Measurements from ENCODE around the gene TCF7L2.

Gene TCF7L2

GRCh38 chr10:113000442-113000841 is 50.4 kb downstream of the TCF7L2 start:
- DNase-seq: no peak

GRCh38 chr10:113000876-113001598 is 51.0 kb downstream of the TCF7L2 start:
- no peak for DNase-seq

- DNase-seq: no peak
Observed at GRCh38 chr10:113001599-113002448, 51.8 kb downstream of the TCF7L2 start.

DNA sequence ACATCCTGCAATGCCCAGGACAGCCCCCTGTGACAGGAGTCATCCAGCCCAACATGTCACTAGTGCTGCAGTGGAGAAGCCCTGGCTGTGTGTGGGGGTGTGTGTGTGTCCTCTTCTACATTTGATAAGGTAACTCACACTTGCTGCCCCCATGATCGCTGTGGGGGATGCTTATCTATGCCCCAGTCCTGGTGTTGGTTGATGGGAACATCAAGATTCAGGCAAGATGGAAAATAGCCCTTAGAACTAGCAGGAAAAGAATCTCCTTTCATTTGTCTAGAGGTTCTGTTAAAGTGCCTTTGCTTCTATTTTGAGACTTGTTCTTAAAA is 52.4 kb downstream of the TCF7L2 start:
- DNase-seq: no peak

GRCh38 chr10:113003052-113003451 is 53.0 kb downstream of the TCF7L2 start:
- no peak for DNase-seq

- no peak for DNase-seq
Observed at GRCh38 chr10:113004069-113004618, 54.1 kb downstream of the TCF7L2 start.

DNA sequence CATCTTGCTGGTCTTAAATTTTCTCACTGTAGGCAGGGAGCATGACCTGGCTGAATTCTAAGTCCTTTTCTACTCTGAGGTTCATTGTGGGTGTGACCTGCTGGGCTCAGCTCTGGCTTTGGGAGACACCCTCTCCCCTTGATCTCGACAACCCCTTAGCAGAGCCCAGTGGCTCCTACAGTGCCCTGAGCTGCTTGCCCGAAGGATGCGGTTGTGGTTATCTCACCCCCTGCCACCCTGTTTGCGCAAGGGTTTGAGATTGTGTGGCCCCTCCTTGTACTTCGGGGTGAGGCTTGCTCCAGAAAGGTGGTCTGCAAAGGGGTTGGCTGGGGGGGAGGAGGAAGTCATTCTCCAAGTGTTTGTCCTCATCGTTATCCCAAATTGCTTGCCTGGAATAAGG is 55.3 kb downstream of the TCF7L2 start:
- DNase-seq: no peak

DNA sequence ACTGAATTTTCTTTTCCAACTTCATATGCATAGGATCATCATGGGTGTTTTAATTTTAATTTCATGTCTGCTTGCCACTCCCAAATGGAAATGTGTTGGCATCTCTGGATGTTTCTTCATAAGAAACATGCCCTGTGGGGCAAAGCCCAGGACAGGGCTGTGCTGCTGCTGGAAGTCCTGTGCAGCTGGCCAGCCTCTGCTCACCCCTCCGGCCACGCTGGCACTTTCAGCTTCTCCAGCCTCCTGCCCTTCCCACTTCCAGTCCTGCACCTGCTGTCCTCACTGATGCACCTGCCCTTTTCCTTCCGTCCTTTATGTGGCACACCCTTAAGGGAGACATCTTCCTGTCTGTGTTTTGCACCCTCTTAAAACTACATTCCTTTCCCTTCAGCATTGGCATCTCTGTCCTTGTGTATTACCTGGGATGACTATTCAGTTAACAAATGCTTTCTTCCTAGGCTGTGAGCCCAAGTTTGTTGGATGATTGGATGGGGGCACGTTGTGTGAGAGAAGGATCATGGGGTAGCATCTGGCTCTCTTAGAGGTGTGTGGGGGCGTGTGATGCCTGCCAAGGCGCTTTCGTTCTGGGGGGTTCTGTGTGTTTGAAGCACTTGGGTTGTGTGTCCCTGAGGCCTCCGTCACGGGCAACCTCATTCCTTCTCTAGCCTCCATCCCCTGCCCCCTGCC is 56.8 kb downstream of the TCF7L2 start:
- DNase-seq: no peak

DNA sequence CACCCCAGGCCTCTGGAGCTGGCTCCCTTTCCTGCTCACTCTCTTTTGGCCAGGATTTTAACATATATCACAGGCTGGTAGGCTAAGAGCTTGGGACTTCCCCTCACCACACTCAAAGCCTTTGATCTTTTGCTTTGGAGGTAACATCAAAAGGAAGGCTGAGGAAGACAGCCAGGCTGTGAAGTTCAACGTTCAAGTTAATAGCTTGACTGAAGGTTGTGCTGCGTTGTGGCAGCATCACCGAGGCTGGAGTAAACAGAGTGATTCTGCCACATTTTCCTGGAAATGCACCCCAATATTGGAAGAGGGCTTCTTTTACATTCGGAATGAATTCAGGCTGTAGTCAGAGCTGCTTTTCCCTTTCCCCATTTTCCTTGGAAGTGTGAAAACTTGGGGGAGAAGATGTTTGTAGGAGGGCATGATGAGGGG is 57.3 kb downstream of the TCF7L2 start:
- no peak for DNase-seq

DNA sequence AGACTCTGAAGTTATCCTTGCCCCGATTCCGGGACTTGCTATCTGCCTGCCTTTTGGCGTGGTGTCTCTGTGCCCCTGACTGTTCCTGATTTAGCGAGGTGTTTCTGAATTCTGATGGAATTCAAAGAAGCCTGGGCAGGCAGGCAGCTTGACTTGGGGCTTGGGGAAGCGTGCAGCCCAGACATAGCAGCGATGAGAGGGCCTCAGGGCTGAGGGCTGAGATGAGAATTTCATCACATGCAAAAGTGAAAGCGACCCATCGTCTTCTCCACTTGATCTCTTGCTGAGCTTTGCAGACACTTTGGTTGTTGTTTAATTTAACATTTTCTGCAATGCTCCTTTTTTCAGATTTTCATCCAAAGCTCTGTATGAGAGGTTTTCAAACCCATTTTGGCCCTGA is 57.8 kb downstream of the TCF7L2 start:
- no peak for DNase-seq

GRCh38 chr10:113011592-113012374 is 61.7 kb downstream of the TCF7L2 start:
- no peak for DNase-seq

DNA sequence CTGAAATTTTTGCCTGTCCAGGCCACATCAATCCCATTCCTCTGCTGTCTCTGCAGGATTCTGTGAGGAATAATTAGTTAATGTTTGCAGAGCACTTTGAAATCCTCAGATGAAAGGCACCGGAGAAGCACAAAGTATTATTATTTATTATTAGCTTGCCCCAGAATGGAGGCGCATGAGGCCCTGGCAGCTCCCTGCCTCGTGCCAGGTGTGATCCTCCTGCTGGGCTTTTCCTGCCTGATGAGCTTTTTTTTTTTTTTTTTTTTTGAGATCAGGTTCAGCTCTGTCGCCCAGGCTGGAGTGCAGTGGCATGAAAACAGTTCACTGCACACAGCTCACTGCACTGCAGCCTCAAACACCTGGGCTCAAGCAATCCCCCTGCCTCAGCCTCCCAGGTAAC is 65.2 kb downstream of the TCF7L2 start:
- no peak for DNase-seq

DNA sequence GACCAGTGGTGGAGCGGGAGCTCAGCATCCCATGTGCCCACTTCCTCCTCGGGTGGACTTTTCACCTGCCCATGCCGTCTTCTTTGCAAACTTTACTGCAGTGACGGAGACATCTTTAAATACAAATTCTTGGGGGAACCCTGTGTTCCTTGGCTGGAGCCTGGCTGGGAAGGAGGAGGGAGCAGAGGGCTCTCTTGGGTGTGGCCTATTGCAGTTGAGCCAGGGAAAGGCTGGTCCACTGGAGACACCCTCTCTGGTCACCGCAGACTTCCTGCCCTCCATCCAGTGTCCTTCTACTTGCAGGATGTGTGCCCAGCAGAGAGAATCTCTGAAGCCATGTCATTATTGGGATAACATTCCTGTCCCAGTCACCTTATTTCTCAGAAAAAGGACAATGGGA is 67.3 kb downstream of the TCF7L2 start:
- no peak for DNase-seq

DNA sequence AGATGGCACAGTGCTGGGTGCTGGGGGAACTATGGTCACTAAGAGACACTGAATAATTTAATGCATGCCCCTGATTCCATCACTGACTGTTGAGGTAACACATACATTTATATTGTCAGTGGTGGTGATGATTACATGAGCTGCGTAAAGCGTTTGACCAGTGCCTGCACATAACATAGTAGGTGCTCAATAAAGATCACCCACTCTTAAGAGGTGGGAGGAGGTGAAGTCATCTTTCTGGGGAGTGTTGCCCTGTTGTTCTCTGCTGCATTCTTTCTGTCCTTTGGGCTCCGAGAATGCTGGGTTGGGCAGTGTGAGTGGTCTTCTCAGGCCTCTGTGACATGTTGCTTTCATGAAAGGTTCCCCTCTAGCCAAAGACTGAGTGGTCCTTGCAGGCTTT is 68.0 kb downstream of the TCF7L2 start:
- no peak for DNase-seq

DNA sequence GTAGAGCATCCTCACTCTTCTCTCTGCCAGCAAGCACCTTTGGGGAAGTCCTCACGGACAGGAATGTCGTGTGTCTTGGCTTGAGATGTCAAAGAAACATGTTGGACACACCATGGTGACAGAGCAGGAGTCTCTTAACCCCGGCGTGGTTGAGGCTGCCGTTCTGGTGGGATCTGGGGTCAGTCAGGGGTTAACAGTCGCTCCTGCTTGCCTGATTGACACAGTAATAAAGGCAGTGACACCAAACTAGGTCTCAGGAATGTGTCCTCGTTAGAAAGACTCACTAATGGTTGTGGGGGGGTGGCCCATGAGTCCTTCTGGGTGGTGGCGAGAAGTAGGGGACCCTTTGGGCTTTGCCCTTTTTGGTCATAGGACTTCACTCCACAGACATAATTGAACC is 69.0 kb downstream of the TCF7L2 start:
- DNase-seq: no peak

GRCh38 chr10:113019692-113020474 is 69.8 kb downstream of the TCF7L2 start:
- no peak for DNase-seq

- no peak for DNase-seq
Observed at GRCh38 chr10:113020475-113020753, 70.4 kb downstream of the TCF7L2 start.

DNA sequence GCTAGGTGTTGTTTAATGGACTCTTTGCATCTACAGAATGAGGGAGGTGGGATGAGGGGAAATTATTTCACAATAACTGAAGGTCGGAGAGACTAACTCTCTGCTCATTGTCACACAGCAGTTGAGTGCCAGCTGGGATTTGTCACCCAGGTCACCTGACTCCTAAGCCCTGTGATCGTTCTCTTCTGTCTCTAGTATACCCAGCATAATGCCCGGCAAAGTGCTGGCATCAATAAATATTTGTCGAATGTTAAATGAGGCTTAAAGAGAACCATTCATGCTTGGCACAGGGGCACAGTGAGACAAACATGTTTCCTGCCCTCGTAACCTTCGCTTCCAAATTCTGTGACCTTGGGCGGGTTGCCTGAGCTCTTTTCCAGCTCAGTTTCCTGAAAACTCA is 70.8 kb downstream of the TCF7L2 start:
- DNase-seq: no peak

DNA sequence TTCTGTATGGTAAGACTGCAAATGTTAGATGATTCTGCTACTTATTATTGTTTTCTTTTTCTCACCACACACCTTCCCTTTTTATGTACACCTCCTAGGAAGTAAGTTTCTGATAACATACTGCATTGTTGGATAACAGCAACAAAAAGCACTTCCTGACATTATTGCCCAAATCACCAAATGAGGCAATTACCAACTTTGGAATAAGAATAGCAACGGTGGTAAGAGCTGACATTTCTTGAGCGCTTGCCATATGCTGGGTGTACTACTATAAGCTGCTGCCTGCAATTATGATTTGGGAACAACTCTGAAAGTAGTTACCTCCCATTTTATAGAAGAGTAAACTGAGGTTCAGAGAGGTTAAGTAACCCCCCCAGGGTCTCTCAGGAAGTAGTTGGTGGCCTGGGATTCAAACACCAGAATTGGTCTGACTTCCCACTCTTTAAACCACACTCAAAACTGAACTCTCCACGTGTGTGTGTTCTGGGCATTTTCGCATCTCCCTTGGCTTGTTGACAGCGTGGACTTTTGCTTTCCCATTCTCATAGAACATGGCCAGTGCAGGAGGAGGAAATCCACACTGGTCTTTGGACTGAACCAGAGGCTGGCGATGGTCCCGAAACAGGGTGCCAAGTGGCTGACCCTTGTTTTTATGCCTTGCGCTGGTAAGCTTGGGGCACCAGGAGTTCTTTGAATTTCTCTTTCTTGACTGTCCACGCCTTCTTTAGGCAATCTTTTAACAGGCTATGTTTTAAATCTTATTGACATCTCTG is 71.4 kb downstream of the TCF7L2 start:
- DNase-seq: no peak

- no peak for DNase-seq
Observed at GRCh38 chr10:113022265-113022664, 72.2 kb downstream of the TCF7L2 start.

DNA sequence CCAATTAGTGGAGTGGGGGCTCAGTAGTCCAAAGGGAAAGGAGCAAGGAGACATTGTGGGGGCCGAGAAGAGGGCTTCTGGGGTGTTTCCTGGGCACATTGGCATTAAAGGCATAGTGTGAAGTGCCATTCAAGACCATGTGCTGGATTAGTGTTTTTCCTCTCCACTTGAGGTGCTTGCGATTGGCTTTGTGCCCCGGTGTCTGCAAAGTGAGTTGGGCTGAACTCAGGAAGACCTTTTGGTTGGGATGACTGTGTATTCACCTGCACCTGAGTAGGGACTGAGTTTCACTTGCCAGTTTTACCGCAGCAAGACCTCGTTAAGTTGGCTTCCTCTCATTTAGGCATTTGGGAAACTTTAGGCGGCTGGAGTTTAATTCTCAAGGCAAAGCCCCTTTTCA is 73.0 kb downstream of the TCF7L2 start:
- DNase-seq: no peak
